ENCODE data around the gene STK39. TPM values are rescaled to one million over a fixed set of nuclear protein-coding genes. Genes with fewer than 3 reads are reported as not detected.

STK39 gene
- polyA plus RNA-seq, 1 donor from 2014 or later, result 9.5 TPM

GRCh38 chr2:168182550-168183249 lies 64.7 kb downstream of the STK39 start:
- Histone ChIP-seq H3F3A (ENCODE audit: insufficient read depth, low read length, poor library complexity, severe bottlenecking) (no peaks in the 10 kb centered on the region), H3K9ac (ENCODE audit: low read length) (no peak overlapping the region), H3K79me2 (replicated peaks; ENCODE audit: insufficient read depth, low read length) (peaks cover 5% of the 10 kb centered on the region), H2AFZ (ENCODE audit: low read depth, low read length) (no peak overlapping the region), H3K9me2 (ENCODE audit: insufficient read depth, low read length) (no peaks in the 10 kb centered on the region), H3K9me3 (ENCODE audit: low read length) (no peaks in the 10 kb centered on the region), H3K27ac (ENCODE audit: low read length) (no peak overlapping the region), H3K27me3 (ENCODE audit: insufficient read depth, low read depth, low read length) (no peaks in the 10 kb centered on the region), H3K4me3 (ENCODE audit: low read length) (no peak overlapping the region), H3K4me2 (ENCODE audit: low read length) (no peak overlapping the region), H4K20me1 (ENCODE audit: insufficient read depth) (no peaks in the 10 kb centered on the region), H3K36me3 (ENCODE audit: insufficient read depth, low read length) (no peaks in the 10 kb centered on the region)
- TF ChIP-seq EP300 (conservative IDR thresholded peaks at IDR 0.05; ENCODE audit: poor library complexity, severe bottlenecking) (no peak), POLR2AphosphoS5 (IDR thresholded peaks at IDR 0.05) (no peak), MXI1 (conservative IDR thresholded peaks at IDR 0.05; ENCODE audit: poor library complexity, severe bottlenecking) (no peak), EZH2 (IDR thresholded peaks at IDR 0.05; ENCODE audit: borderline replicate concordance, insufficient read depth, low read length, poor library complexity, severe bottlenecking) (no peak), SMC3 (conservative IDR thresholded peaks at IDR 0.05; ENCODE audit: poor library complexity) (no peak), REST (IDR thresholded peaks at IDR 0.05; ENCODE audit: borderline replicate concordance) (no peak)

- no peak overlapping the region for H3K27ac ChIP-seq (ENCODE audit: low read length)
- H3K79me2 ChIP-seq (replicated peaks; ENCODE audit: insufficient read depth, low read length), result peaks cover 5% of the 10 kb centered on the region
- TF ChIP-seq POLR2AphosphoS5 (IDR thresholded peaks at IDR 0.05) (no peak), RAD21 (conservative IDR thresholded peaks at IDR 0.05) (no peak), MXI1 (conservative IDR thresholded peaks at IDR 0.05; ENCODE audit: poor library complexity, severe bottlenecking) (no peak), EP300 (conservative IDR thresholded peaks at IDR 0.05; ENCODE audit: poor library complexity, severe bottlenecking) (no peak), SMC3 (conservative IDR thresholded peaks at IDR 0.05; ENCODE audit: poor library complexity) (no peak), CTCF (IDR thresholded peaks at IDR 0.05; ENCODE audit: poor library complexity, severe bottlenecking) (no peak), REST (IDR thresholded peaks at IDR 0.05; ENCODE audit: borderline replicate concordance) (no peak), TAF1 (IDR thresholded peaks at IDR 0.05; ENCODE audit: low read depth) (no peak), EZH2 (IDR thresholded peaks at IDR 0.05; ENCODE audit: borderline replicate concordance, insufficient read depth, low read length, poor library complexity, severe bottlenecking) (no peak)
Measured at GRCh38 chr2:168181825-168182224, 65.6 kb downstream of the STK39 start.

More at GRCh38 chr2:168181825-168182224, 65.6 kb downstream of the STK39 start:
- Histone ChIP-seq H3K4me3 (ENCODE audit: low read length) (no peak overlapping the region), H3K4me2 (ENCODE audit: low read length) (no peak overlapping the region), H3K27me3 (ENCODE audit: insufficient read depth, low read depth, low read length) (no peaks in the 10 kb centered on the region), H4K20me1 (ENCODE audit: insufficient read depth) (no peaks in the 10 kb centered on the region), H3K9ac (ENCODE audit: low read length) (no peak overlapping the region), H3F3A (ENCODE audit: insufficient read depth, low read length, poor library complexity, severe bottlenecking) (no peaks in the 10 kb centered on the region), H2AFZ (ENCODE audit: low read depth, low read length) (no peak overlapping the region), H3K9me3 (ENCODE audit: low read length) (no peaks in the 10 kb centered on the region), H3K9me2 (ENCODE audit: insufficient read depth, low read length) (no peaks in the 10 kb centered on the region), H3K36me3 (ENCODE audit: insufficient read depth, low read length) (no peaks in the 10 kb centered on the region)
